Fibroblast of the aortic adventitia (primary cell): Measurements from ENCODE around the gene ORMDL2. TPM values are rescaled to one million over a fixed set of nuclear protein-coding genes. Genes with fewer than 3 reads are reported as not detected.

Experiments
- DNase-seq: peaks from one replicate; pipeline ENCODE4 v3.0.0-alpha.2; 2010; ENCODE audit warnings: low read depth
- H3K4me3 ChIP-seq: 2 replicates; pipeline ENCODE4 v1.5.1; 2011; ENCODE audit warnings: low read depth, mild to moderate bottlenecking, control low read depth, low read length, moderate library complexity
- CTCF ChIP-seq: IDR thresholded peaks from 2 replicates; pipeline ENCODE4 v1.5.1; 2011; ENCODE audit warnings: mild to moderate bottlenecking, low read length, control low read depth, inconsistent platforms; ENCODE audit not compliant: insufficient read depth
- total RNA-seq: library from RNA; depleted of rRNA; stranded (reverse); fragments of >200 nt; gene quantifications from 2 replicates; pipeline ENCODE4 v1.2.3, GENCODE V29; 2012; ENCODE audit warnings: low replicate concordance

Gene ORMDL2
- total RNA-seq = 7.6 and 16.9 TPM in 2 replicates

- H3K4me3 ChIP-seq = peak within 1 kb of the TSS; percentile 98
- TF ChIP-seq CTCF = no peak
- peak; percentile 100 for DNase-seq
Measured at GRCh38 chr12:55817345-55818139, at the start of gene ORMDL2, which contains the start of gene SARNP. Gene ORMDL2 (plus strand): TSS chr12:55818041. CDS start chr12:55819000, 959 bp downstream. Gene SARNP (minus strand): TSS chr12:55817724. CDS start chr12:55817701, 23 bp downstream.

DNA sequence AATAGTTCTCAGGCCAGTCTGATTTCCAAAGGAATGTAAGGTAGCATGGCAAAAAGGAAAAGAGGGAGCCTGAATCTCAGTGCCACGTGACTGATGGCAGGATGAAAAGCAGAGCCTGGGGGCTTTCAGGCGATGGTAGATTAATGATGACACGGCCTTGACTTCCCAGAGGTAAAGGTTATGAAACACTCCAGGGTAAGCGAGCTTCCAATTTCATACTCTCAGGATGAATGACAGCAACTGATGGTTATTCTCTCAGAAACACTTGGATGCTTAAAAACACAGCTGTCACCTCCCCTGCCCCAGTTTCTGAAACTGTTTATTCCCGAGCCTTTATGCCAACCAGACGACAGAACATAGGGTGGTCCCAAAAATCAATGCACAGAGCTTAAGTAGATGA, 46.1 kb upstream of the ORMDL2 start:
- no peak overlapping the region for H3K4me3 ChIP-seq
- TF ChIP-seq CTCF = no peak
- DNase-seq = no peak

- no peak for TF ChIP-seq CTCF
- H3K4me3 ChIP-seq = no peak overlapping the region
- no peak for DNase-seq
Measured at GRCh38 chr12:55777856-55778255, 40.0 kb upstream of the ORMDL2 start.

GRCh38 chr12:55780685-55781084, 37.2 kb upstream of the ORMDL2 start:
- TF ChIP-seq CTCF = no peak
- H3K4me3 ChIP-seq = no peak overlapping the region
- no peak for DNase-seq

GRCh38 chr12:55788546-55788945, 29.3 kb upstream of the ORMDL2 start:
- TF ChIP-seq CTCF = no peak
- DNase-seq = no peak
- H3K4me3 ChIP-seq = no peak overlapping the region

GRCh38 chr12:55789171-55789570, 28.7 kb upstream of the ORMDL2 start:
- no peak for DNase-seq
- H3K4me3 ChIP-seq = no peak overlapping the region
- no peak for TF ChIP-seq CTCF

DNA sequence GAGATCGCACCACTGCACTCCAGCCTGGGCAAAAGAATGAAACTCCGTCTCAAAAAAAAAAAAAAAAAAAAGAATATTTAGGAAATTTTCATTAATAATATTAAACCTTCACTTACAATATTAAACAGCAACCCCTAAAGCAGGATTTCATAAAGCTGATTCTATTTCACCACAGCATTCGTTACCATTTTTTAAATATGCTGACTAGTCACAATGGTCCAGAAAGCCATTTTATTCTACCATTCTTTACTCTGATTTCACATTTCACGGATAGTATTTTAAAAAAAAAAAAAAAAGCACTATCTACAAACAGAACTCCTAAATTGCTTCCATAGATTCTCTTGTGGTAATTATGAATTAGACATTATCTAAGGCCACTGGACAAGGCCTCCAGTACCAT, 27.9 kb upstream of the ORMDL2 start:
- DNase-seq = no peak
- no peak for TF ChIP-seq CTCF
- H3K4me3 ChIP-seq = no peak overlapping the region
